Measurements from ENCODE around the gene PCBP2.

GRCh38 chr12:53418221-53418620 is 33.7 kb upstream of the PCBP2 start:
- no peak for TF ChIP-seq PATZ1 (CRISPR knock-in tag; IDR thresholded peaks at IDR 0.05; ENCODE audit: borderline replicate concordance)
- TF ChIP-seq RARB (CRISPR knock-in tag; IDR thresholded peaks at IDR 0.05), result no peak
- TF ChIP-seq SNAI2 (CRISPR knock-in tag; IDR thresholded peaks at IDR 0.05), result no peak
- TF ChIP-seq TSHZ2 (CRISPR knock-in tag; IDR thresholded peaks at IDR 0.05), result no peak
- no peak for TF ChIP-seq PPARA (CRISPR knock-in tag; IDR thresholded peaks at IDR 0.05; ENCODE audit: borderline replicate concordance)
- TF ChIP-seq ZNF565 (CRISPR knock-in tag; conservative IDR thresholded peaks at IDR 0.05; ENCODE audit: low read depth), result no peak
- no peak for TF ChIP-seq ESRRG (CRISPR knock-in tag; IDR thresholded peaks at IDR 0.05)
- TF ChIP-seq ARNTL (CRISPR knock-in tag; IDR thresholded peaks at IDR 0.05; ENCODE audit: borderline replicate concordance, low read depth), result no peak
- no peak for TF ChIP-seq ZNF70 (CRISPR knock-in tag; IDR thresholded peaks at IDR 0.05)
- no peak for TF ChIP-seq CSRNP3 (CRISPR knock-in tag; IDR thresholded peaks at IDR 0.05)
